GM21576 (cell line): ENCODE measurements around the gene EIF5AL1.
"Not testable (repeated sequence)": the region's sequence is repeated elsewhere in the genome, so short reads cannot be mapped to it uniquely, and the experiment has no call there.

Experiments used
- ATAC-seq: cut with Tn5 transposase; IDR thresholded peaks from one replicate; pipeline ENCODE4 v1.9.1; 2021; ENCODE audit warnings: mild to moderate bottlenecking, moderate library complexity; ENCODE audit not compliant: unreplicated experiment

The EIF5AL1 gene

DNA sequence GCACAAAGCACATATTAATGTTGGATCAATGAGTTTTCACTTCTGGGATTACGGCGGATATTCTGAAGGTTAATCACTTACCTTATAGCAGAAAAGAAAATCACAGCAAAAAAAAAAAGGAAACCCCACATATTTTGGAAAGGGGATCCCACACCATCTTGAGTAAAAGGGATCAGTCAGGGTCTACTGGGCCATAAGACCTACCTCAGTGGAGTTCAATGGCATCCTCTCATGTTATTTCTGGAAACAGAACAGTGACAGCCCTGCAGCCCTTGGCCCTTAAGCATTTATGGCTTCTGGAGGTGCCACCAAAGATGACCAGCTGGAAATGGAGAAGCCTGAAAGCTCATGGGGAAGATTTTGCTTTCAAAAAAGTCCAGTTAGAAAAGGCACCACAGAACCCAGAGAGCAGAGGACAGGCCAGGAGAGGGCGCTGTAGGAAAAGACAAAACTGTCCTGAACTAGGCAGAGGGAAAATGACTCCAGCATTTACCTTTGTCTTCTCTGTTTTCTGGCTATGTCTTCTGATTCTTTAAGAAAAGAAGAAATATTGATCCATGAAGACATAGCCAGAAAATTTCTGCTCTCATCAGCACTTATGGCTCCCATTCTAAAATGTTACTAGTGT is 2.9 kb upstream of the EIF5AL1 start:
- not testable (repeated sequence) for ATAC-seq

DNA sequence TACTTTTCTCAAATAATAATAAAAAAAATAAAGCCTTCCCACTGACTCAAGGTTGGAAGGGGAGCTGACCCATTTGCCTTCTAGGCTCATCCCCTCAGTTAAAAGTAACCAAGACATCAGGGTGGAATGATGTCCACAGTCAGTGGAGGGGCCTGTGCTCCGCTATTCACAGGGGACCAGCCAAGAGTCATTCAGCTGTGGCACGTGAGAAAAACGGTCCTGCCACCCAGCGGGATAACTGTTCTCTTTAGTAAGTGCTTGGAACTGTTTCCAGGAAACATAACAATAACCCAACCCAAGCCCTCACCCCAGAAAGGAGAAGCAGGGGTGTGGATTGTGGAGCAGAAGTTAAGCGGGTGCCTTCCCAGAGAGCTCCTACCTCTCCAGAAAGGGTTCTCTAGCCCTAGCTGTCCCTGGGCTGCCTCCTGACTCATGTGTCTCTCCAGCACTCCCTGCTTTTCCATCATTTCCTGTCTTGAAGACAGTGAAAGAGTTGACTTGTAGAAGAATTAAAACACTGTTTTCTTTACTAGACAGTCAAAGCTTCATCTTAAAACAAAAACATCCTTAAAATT is 2.3 kb upstream of the EIF5AL1 start:
- ATAC-seq: not testable (repeated sequence)

DNA sequence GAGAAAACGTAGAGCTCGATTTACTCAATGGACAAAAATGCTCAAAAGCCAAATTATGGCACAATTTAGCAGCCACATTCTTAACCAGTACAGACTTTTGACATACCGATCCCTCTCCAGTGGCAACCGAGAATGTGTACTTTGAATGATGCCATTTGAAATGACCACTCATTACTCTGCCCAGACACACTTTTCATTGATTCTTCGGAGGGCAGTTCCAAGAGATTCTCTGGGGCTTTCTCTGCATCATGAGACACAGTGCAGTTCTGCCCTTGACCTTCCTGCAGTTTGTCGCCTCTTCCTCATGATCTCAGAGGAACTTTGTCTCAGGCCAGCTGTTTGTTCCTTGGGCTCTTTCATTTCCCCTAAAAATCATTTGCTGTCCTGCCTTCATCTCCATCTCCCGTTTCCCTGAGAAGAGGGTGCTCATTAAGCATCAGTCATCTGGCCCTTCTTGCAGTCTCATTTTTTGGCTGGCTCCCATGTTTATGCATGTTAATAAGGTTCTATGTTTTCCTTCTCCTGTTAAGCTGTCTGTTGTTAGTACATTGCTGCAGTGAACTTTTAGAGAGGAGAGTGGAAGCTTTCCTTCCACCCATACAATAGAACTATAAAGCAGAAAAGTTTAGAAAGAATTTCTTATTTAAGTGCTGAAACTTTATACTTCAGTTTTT is 4.3 kb downstream of the EIF5AL1 start:
- ATAC-seq: not testable (repeated sequence)

DNA sequence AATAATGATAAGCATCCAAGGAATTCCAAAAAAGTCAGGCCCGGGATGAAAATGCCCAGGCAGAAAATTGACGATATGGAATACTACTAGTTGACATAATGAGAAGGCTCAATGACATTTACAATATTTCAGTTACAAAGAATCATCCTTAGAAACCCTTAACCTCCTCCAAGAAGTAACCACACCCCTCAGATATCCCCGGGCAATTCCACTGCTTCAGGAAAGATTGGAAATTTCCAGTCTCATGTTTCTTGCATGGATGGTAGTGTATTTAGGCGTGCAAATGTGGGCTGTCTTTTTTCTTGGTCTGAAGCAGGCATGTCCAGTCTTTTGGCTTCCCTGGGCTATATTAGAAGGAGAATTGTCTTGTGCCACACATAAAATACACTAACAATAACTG is 5.2 kb downstream of the EIF5AL1 start:
- ATAC-seq: not testable (repeated sequence)

DNA sequence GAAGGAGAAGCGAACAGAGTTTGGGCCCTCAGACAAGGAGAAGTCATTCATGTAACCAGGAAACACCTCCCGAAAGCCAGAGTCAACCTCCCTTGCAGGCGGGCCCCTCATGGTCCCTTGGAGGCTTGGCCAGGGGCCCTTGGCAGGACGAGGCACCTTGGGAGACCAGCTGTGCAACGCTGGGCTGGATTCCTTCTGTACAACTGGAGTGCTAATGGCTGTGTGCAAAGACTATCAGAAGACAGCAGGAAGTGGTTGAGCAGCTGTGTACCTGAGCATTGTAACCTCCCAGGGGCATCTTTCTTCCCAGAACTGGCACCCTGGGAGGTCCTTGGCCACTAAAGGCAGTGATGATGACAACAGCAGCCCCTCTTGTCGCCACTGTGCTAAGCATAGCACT is 9.4 kb downstream of the EIF5AL1 start:
- ATAC-seq: not testable (repeated sequence)

DNA sequence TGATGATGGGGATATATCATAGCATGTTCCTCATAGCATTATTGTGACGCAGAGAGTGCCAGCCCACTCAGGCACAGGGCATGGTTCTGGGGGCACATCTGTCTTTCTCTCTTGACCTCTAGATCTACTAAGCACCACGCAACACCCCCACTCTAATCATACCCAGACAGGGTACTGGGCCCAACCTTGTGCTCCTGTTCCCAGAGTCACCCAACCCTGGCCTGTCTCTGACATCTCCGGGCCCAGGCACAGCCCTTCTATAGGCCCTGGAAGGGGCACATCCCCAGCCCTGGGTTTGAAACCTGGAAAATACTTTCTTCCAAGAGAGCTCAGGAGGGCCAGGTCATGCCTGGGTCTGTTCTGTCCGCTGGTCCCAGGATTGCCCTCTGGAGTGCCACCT is 10.1 kb downstream of the EIF5AL1 start:
- ATAC-seq: not testable (repeated sequence)

DNA sequence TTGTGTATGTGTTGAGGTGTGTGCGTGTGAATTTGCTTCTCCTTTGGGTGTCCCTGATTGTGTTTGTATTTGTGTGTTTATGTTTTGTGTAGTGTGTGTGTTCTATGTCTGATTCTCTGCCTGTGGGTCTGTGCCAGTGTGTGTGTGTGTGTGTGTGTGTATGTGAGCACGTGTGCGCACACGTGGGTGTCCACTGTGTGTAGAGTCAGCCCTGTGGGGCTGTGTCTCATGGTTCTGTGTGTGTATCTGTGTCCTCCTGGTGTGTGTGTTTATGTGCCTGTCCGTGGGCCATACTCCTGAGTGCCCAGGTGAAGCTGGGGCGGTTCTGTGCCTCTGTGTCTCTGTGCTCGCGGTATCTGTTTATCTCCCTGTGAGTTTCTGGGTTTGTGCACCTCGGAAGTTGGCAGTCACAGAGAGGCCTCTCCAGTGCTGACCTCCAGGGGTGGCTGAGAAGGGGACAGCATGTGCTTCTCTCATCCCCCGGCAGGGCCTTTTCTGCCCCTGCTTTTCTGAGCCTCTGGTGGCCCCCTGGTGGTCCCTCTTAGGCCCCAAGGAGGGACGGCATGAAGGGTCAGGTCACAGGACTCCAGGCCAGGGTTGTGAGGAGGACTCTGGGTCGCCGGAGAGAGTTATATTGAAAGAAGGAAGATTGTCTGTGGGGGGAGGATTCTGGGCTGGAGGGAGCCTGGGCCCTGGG is 11.0 kb downstream of the EIF5AL1 start:
- not testable (repeated sequence) for ATAC-seq

DNA sequence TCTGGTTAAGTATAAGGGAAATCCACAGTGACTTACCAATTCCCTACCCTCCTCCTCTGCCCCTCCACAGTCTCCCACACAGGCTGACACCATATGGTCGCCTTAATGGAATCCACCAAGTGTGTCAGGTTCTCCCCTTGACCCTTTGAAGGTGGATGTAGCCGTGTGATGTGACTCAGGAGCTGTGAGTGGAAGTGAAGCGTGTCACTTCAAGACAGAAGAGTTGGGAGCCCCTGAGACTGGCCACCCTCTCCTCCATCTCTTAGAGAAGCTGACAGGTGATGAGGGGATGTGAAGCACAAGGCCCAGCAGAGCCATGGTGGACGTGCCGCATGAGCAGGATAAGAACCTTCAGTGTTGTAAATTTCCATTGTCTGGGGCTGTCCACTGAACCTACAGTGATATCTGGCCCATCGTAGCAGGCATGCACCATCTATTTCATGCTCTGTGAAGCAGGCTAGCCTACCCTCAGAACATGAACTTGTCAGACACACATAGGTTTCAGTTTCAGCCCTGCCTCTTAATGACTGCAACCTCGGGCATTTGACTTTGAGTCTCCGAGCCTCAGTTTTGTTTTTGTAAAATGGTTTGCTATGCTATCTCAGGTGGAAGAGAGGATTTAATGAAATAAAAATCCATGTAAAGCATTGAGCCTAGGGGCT is 12.8 kb downstream of the EIF5AL1 start:
- peak; percentile 96 for ATAC-seq

DNA sequence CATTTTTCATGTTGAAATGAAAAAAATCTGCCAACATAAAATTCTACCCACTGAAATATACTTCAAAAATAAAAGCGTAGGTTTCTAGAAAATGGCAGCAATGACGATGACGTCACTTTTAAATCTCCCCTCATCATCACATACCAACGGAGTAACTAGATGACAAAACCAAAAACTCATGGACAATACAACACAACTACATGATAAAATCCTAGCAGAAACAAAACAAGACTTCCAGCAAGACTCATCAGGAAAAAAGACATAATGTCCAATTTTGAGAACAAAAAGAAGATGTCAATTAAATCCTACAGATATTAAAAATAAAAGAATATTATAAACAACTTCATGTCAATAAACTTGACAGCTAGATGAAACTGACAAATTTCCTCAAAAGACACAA is 15.9 kb downstream of the EIF5AL1 start:
- not testable (repeated sequence) for ATAC-seq

DNA sequence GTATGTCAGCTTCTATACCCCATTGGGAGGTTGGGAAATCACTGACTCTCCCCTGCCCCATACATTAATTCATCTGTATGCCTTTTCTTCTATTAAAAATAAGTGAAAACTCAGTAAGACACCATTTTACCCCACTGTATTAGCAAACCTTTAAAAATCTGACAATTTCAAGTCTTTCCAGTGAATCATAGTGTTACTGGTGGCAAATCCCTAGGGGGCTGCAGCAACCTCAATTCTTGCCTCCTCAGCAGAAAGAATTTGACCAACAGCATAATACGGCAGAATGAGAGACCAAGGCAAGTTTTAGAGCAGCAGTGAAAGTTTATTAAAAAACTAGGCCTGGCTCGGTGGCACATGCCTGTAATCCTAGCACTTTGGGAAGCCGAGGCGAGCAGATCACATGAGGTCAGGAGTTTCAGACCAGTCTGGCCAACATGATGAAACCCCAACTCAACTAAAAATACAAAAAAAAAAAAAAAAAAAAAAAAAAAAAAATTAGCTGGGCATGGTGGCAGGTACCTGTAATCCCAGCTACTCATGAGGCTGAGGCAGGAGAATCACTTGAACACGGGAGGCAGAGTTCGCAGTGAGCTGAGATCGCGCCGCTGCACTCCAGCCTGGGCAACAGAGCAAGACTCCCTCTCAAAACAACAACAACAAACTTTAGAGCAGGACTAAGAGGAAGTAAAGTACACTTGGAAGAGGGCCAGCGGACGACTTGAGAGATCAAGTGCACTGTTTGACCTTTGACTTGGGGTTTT is 21.0 kb downstream of the EIF5AL1 start:
- ATAC-seq: not testable (repeated sequence)

DNA sequence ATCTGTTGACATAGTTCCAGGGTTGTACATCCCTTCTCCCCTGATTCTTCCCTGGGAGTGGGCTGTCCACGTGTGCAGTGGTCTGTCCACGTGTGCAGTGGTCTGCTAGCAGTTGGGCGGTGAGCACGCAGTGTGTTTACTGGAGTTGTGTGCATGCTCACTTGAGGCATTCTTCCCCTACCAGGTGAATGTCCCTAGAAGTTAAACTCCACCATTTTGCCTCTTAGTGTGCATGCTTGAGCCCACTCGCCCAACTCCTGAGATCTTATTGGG is 21.5 kb downstream of the EIF5AL1 start:
- ATAC-seq: not testable (repeated sequence)

DNA sequence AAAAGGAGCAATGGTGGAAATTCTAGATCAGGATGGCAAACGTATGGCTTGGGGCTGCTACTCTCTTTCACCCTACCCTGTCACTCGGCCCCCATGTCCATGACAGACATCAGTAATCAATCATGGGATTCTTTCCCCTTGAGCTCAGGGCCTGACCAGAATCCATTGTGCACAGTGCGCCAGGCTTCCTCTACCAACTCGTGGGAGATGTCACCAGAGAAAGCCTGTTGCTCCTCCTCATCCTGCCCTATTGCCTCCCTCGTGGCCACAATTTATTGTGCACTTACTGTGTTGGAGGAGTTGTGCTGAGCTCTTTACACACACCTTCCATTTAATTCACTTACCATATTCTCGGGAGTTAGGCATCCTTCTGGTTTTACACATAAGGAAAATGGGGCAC is 26.0 kb downstream of the EIF5AL1 start:
- not testable (repeated sequence) for ATAC-seq

DNA sequence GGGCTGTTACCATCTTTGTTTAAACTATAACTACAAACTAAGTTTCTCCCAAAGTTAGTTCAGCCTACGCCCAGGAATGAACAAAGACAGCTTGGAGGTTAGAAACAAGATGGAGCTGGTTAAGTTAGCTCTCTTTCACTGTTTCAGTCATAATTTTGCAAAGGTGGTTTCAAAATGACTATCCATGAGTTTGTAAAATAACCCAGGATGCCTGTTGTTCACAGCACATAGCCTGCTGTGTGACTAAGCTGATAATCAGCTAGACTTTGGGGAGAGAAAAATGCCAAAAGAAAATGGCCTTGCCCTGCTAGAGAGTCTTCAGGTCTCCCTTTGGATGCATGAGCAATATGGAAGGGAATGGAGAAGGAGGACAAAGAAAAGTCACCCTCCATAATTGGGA is 28.6 kb downstream of the EIF5AL1 start:
- ATAC-seq: peak; percentile 81

DNA sequence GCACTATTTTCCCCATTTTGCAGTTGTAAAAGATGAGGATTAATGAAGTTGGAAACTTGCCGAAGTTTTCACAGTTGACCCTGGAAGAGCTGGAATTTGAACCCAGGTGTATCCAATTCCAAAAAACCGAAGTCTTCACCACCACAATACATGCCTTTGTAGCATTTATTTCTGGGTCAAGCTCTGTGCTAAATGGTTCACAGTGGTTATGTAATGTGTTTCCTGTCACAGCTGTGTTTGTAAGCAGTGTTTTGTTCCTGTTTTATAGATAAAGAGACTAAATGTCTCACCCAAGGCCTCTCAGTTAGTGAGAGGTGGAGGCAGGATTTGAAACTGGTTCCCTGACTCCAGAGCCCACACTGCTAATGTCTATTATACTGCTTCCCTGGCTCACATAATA is 30.3 kb downstream of the EIF5AL1 start:
- peak; percentile 45 for ATAC-seq

DNA sequence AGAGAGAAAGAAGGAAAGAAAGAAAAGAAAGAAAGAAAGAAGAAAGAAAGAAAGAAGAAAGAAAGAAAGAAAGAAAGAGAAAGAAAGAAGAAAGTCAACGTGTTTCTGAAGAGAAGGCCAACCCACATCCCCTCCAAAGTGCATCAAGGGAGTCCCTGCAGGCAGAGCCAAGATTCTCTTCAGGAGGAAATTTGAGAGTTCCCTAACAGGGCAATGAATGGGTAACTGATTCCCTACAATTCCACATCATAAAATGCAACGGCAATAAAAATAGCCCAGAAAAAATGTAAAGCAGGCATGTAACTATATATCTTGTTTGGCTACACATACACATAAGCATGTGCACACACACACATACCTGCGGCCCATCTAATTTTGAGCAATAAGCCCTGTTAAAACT is 32.1 kb downstream of the EIF5AL1 start:
- ATAC-seq: not testable (repeated sequence)

DNA sequence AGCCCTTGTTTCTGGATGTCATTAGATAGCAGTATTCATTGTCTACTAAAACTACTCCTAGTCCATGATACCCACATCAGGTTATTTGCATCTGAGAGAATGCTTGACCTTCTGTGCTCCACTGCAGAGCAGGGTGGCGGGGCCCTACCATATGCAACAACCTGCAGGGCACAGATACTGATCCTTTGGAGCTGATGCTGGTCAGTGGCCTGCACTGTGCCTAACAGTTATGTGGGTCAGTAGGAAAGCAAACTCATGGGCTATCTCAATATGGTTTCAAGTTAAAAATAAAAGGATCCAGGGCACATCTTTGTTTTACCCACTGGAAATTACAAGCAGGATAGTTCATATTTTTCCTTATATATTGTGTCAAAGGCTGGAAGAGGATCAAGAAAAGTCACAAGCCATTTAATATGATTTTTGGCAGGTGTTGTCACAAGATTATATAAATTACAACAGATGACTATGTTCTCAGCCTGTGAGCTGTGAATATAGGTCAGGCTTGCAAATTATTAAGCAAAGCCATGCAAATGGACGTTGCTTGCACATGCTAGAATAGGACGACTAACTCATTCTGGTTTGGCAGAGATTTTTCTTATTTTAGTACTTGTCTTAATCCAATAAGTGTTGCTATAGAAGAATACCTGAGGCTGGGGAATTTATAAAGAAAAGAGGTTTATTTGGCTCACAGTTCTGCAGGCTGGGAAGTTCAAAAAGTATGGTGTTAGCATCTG is 32.8 kb downstream of the EIF5AL1 start:
- ATAC-seq: not testable (repeated sequence)

DNA sequence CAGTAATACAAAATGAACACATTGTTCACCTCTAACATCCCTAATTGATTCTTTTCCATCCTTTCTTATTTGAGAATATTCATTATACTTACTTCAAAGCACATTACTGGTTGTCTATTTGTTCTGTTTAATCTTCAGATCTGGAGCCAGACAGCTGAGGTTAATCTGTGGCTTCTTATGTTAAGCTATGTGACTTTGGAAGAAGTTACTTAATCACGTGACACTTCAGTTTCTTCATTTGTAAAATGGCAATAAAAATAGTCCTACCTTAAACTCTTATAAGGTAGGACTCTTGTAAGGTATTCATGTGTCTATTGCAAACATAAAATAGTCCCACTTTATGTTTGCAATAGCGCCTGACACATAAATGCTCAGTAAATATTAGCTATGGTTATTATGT is 34.8 kb downstream of the EIF5AL1 start:
- ATAC-seq: not testable (repeated sequence)

DNA sequence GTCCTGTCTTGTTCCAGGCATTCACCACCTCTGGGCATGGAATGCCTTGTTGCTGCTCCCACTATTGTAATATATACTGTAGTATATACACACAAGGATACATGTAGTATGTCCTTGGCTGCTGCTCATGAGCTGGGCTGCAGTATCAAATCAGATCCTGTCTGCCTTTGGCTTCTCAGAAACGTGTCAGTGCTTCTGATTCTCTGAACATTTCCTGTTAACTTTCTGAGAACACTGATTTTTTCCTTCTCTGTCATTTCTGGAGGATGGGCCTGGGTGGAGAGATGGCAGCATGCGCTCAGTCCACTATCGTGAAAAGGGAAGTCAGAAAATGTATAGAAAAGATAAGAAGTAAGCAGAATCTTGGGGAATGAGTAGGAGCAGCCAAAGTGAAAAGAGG is 35.6 kb downstream of the EIF5AL1 start:
- ATAC-seq: no peak

DNA sequence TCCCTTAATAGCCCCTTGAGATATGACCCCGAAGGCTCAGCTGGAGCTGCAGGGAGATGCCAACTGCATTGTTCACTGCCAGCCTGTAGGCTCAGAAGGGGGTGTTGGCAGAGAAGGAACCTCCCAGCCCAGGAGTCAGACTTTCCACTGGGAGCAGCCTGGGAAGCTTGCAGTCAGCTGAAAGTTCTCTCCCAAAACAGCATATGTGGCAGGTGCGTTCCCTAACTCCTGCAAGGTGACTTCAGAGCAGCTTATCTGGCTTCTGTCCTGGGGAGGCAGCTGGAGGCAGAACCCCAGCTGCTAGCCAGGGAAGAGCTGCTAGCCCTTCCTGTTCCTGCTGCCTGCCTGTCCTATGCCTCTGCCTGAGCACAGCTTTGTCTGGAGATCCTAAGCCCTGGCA is 39.8 kb downstream of the EIF5AL1 start:
- ATAC-seq: no peak
